ENCODE measurements around the gene OSMR. TPM values are rescaled to one million over a fixed set of nuclear protein-coding genes. Genes with fewer than 3 reads are reported as not detected.

The OSMR gene
- polyA plus RNA-seq, 1 donor from 2014 or later, result not detected

GRCh38 chr5:38888041-38888440 is 42.2 kb downstream of the OSMR start:
- Histone ChIP-seq H2AFZ (ENCODE audit: low read depth, low read length) (no peak overlapping the region), H3K4me3 (ENCODE audit: low read length) (no peak overlapping the region), H3K9me2 (ENCODE audit: insufficient read depth, low read length) (no peaks in the 10 kb centered on the region), H3K4me2 (ENCODE audit: low read length) (no peak overlapping the region), H4K20me1 (ENCODE audit: insufficient read depth) (no peaks in the 10 kb centered on the region), H3K79me2 (replicated peaks; ENCODE audit: insufficient read depth, low read length) (no peaks in the 10 kb centered on the region), H3K9ac (ENCODE audit: low read length) (no peak overlapping the region), H3K9me3 (ENCODE audit: low read length) (no peaks in the 10 kb centered on the region), H3K27me3 (ENCODE audit: insufficient read depth, low read depth, low read length) (no peaks in the 10 kb centered on the region), H3K27ac (ENCODE audit: low read length) (no peak overlapping the region), H3K36me3 (ENCODE audit: insufficient read depth, low read length) (no peaks in the 10 kb centered on the region), H3F3A (ENCODE audit: insufficient read depth, low read length, poor library complexity, severe bottlenecking) (no peaks in the 10 kb centered on the region)
- TF ChIP-seq TAF1 (IDR thresholded peaks at IDR 0.05; ENCODE audit: low read depth), result no peak
- no peak for TF ChIP-seq SMC3 (conservative IDR thresholded peaks at IDR 0.05; ENCODE audit: poor library complexity)
- no peak for TF ChIP-seq EZH2 (IDR thresholded peaks at IDR 0.05; ENCODE audit: borderline replicate concordance, insufficient read depth, low read length, poor library complexity, severe bottlenecking)
- TF ChIP-seq REST (IDR thresholded peaks at IDR 0.05; ENCODE audit: borderline replicate concordance), result no peak
- no peak for TF ChIP-seq MXI1 (conservative IDR thresholded peaks at IDR 0.05; ENCODE audit: poor library complexity, severe bottlenecking)
- no peak for TF ChIP-seq EP300 (conservative IDR thresholded peaks at IDR 0.05; ENCODE audit: poor library complexity, severe bottlenecking)
- no peak for TF ChIP-seq POLR2AphosphoS5 (IDR thresholded peaks at IDR 0.05)
- TF ChIP-seq CTCF (IDR thresholded peaks at IDR 0.05; ENCODE audit: poor library complexity, severe bottlenecking), result no peak
- TF ChIP-seq RAD21 (conservative IDR thresholded peaks at IDR 0.05), result no peak

- Histone ChIP-seq H3K27me3 (ENCODE audit: insufficient read depth, low read depth, low read length) (no peaks in the 10 kb centered on the region), H4K20me1 (ENCODE audit: insufficient read depth) (no peaks in the 10 kb centered on the region), H3K79me2 (replicated peaks; ENCODE audit: insufficient read depth, low read length) (no peaks in the 10 kb centered on the region), H3K4me2 (ENCODE audit: low read length) (no peak overlapping the region), H3K9me3 (ENCODE audit: low read length) (no peaks in the 10 kb centered on the region), H3K36me3 (ENCODE audit: insufficient read depth, low read length) (no peaks in the 10 kb centered on the region), H3K9me2 (ENCODE audit: insufficient read depth, low read length) (no peaks in the 10 kb centered on the region), H3K27ac (ENCODE audit: low read length) (no peak overlapping the region), H2AFZ (ENCODE audit: low read depth, low read length) (no peak overlapping the region), H3K4me3 (ENCODE audit: low read length) (no peak overlapping the region), H3F3A (ENCODE audit: insufficient read depth, low read length, poor library complexity, severe bottlenecking) (no peaks in the 10 kb centered on the region), H3K9ac (ENCODE audit: low read length) (no peak overlapping the region)
- TF ChIP-seq REST (IDR thresholded peaks at IDR 0.05; ENCODE audit: borderline replicate concordance), result no peak
- no peak for TF ChIP-seq RAD21 (conservative IDR thresholded peaks at IDR 0.05)
- TF ChIP-seq TAF1 (IDR thresholded peaks at IDR 0.05; ENCODE audit: low read depth), result no peak
- TF ChIP-seq EZH2 (IDR thresholded peaks at IDR 0.05; ENCODE audit: borderline replicate concordance, insufficient read depth, low read length, poor library complexity, severe bottlenecking), result no peak
- TF ChIP-seq CTCF (IDR thresholded peaks at IDR 0.05; ENCODE audit: poor library complexity, severe bottlenecking), result no peak
- TF ChIP-seq EP300 (conservative IDR thresholded peaks at IDR 0.05; ENCODE audit: poor library complexity, severe bottlenecking), result no peak
- TF ChIP-seq MXI1 (conservative IDR thresholded peaks at IDR 0.05; ENCODE audit: poor library complexity, severe bottlenecking), result no peak
- no peak for TF ChIP-seq SMC3 (conservative IDR thresholded peaks at IDR 0.05; ENCODE audit: poor library complexity)
- TF ChIP-seq POLR2AphosphoS5 (IDR thresholded peaks at IDR 0.05), result no peak
Observed at GRCh38 chr5:38889424-38889823, 43.6 kb downstream of the OSMR start.
